ENCODE results near the gene MED12.

The MED12 gene

GRCh38 chrX:71107245-71107644, 11.2 kb upstream of the MED12 start:
- in situ Hi-C loops (cut with MboI; ENCODE audit: low sequenced_read_pairs), result no loop called here

GRCh38 chrX:71107762-71108360, 10.5 kb upstream of the MED12 start:
- in situ Hi-C loops (cut with MboI; ENCODE audit: low sequenced_read_pairs), result no loop called here

- in situ Hi-C loops (cut with MboI; ENCODE audit: low sequenced_read_pairs), result no loop called here
These were observed 9.3 kb upstream of the MED12 start for GRCh38 chrX:71109051-71109450.

GRCh38 chrX:71111141-71111843, 7.1 kb upstream of the MED12 start, which contains the start of gene IL2RG:
Gene IL2RG, minus strand, starts transcription at chrX:71111577. Its CDS starts 38 bp downstream, at chrX:71111539.
- in situ Hi-C loops (cut with MboI; ENCODE audit: low sequenced_read_pairs), result no loop called here

- in situ Hi-C loops (cut with MboI; ENCODE audit: low sequenced_read_pairs), result no loop called here
These were observed 6.4 kb upstream of the MED12 start for GRCh38 chrX:71111921-71112431.

GRCh38 chrX:71117358-71117757, 1.0 kb upstream of the MED12 start:
- in situ Hi-C loops (cut with MboI; ENCODE audit: low sequenced_read_pairs), result no loop called here

- in situ Hi-C loops (cut with MboI; ENCODE audit: low sequenced_read_pairs), result no loop called here
These were observed 664 bp downstream of the MED12 start for GRCh38 chrX:71118985-71119535.

GRCh38 chrX:71128166-71128833, 9.9 kb downstream of the MED12 start:
- in situ Hi-C loops (cut with MboI; ENCODE audit: low sequenced_read_pairs), result no loop called here

GRCh38 chrX:71128915-71129765, 10.7 kb downstream of the MED12 start:
- in situ Hi-C loops (cut with MboI; ENCODE audit: low sequenced_read_pairs), result no loop called here

- in situ Hi-C loops (cut with MboI; ENCODE audit: low sequenced_read_pairs), result no loop called here
These were observed 13.1 kb downstream of the MED12 start for GRCh38 chrX:71131510-71131909.

GRCh38 chrX:71140440-71140839, 22.0 kb downstream of the MED12 start:
- in situ Hi-C loops (cut with MboI; ENCODE audit: low sequenced_read_pairs), result no loop called here

- in situ Hi-C loops (cut with MboI; ENCODE audit: low sequenced_read_pairs), result no loop called here
These were observed 25.1 kb downstream of the MED12 start for GRCh38 chrX:71143508-71143907.

- in situ Hi-C loops (cut with MboI; ENCODE audit: low sequenced_read_pairs), result no loop called here
These were observed 26.3 kb downstream of the MED12 start, which contains the start of gene NLGN3 for GRCh38 chrX:71144651-71145050. Gene NLGN3, plus strand, starts transcription at chrX:71144841. Its CDS starts 2,909 bp downstream, at chrX:71147750.

- in situ Hi-C loops (cut with MboI; ENCODE audit: low sequenced_read_pairs), result no loop called here
These were observed 29.3 kb downstream of the MED12 start for GRCh38 chrX:71147496-71148277.

GRCh38 chrX:71148278-71148663, 29.9 kb downstream of the MED12 start:
- in situ Hi-C loops (cut with MboI; ENCODE audit: low sequenced_read_pairs), result no loop called here

GRCh38 chrX:71151366-71151765, 33.0 kb downstream of the MED12 start:
- in situ Hi-C loops (cut with MboI; ENCODE audit: low sequenced_read_pairs), result no loop called here

GRCh38 chrX:71154196-71154595, 35.8 kb downstream of the MED12 start:
- in situ Hi-C loops (cut with MboI; ENCODE audit: low sequenced_read_pairs), result no loop called here

GRCh38 chrX:71154641-71155040, 36.2 kb downstream of the MED12 start:
- in situ Hi-C loops (cut with MboI; ENCODE audit: low sequenced_read_pairs), result no loop called here

GRCh38 chrX:71158603-71159002, 40.2 kb downstream of the MED12 start:
- in situ Hi-C loops (cut with MboI; ENCODE audit: low sequenced_read_pairs), result no loop called here

GRCh38 chrX:71159335-71159734, 40.9 kb downstream of the MED12 start:
- in situ Hi-C loops (cut with MboI; ENCODE audit: low sequenced_read_pairs), result no loop called here

All from hTERT RPE-1 (cell line).